DOHH2 (cell line): ENCODE results near the gene RASA2.

ENCODE experiments used
- H3F3A ChIP-seq: fragments of 200-600 bp; sonication (generic), shearing (Covaris generic); 2 replicates; pipeline ENCODE4 v1.6.0; 2016; ENCODE audit warnings: antibody characterized with exemption, mild to moderate bottlenecking; ENCODE audit not compliant: control insufficient read depth, insufficient read depth
- H3K27ac ChIP-seq: fragments of 200-600 bp; sonication (generic); 2 replicates; pipeline ENCODE4 v1.5.1; 2014; ENCODE audit warnings: low read depth, mild to moderate bottlenecking, low read length, moderate library complexity
- H3K27me3 ChIP-seq: fragments of 200-600 bp; sonication (generic); 2 replicates; pipeline ENCODE4 v1.6.1; 2014; ENCODE audit warnings: mild to moderate bottlenecking, low read length, mixed read lengths; ENCODE audit not compliant: control insufficient read depth
- H3K36me3 ChIP-seq: fragments of 200-600 bp; sonication (generic); 2 replicates; pipeline ENCODE4 v1.6.1; 2014; ENCODE audit warnings: mild to moderate bottlenecking, low read length, moderate library complexity, mixed read lengths; ENCODE audit not compliant: control insufficient read depth
- H3K4me1 ChIP-seq: fragments of 200-600 bp; sonication (generic); 2 replicates; pipeline ENCODE4 v1.6.1; 2014; ENCODE audit warnings: mild to moderate bottlenecking, low read length, mixed read lengths; ENCODE audit not compliant: control insufficient read depth
- H3K4me2 ChIP-seq: fragments of 200-600 bp; sonication (generic); 2 replicates; pipeline ENCODE4 v1.6.0; 2014; ENCODE audit warnings: mild to moderate bottlenecking, low read length, moderate library complexity
- H3K4me3 ChIP-seq: fragments of 200-600 bp; sonication (generic); 2 replicates; pipeline ENCODE4 v1.5.1; 2014; ENCODE audit warnings: mild to moderate bottlenecking, low read length, mixed read lengths
- H3K79me2 ChIP-seq: fragments of 200-600 bp; sonication (generic); 2 replicates; pipeline ENCODE4 v1.6.1; 2014; ENCODE audit warnings: mild to moderate bottlenecking, low read length, mixed read lengths; ENCODE audit not compliant: control insufficient read depth
- H3K9me2 ChIP-seq: fragments of 200-600 bp; sonication (generic); replicated peaks from 2 replicates; pipeline ENCODE4 v1.6.1; 2014; ENCODE audit warnings: mild to moderate bottlenecking, low read length, mixed read lengths; ENCODE audit not compliant: control insufficient read depth
- H3K9me3 ChIP-seq: fragments of 200-600 bp; sonication (generic); 2 replicates; pipeline ENCODE4 v1.6.1; 2014; ENCODE audit warnings: antibody characterized with exemption, low read length, mixed read lengths; ENCODE audit not compliant: control insufficient read depth, insufficient read depth
- H4K20me1 ChIP-seq: fragments of 200-600 bp; sonication (generic); 2 replicates; pipeline ENCODE4 v1.6.0; 2014; ENCODE audit warnings: low read depth, mild to moderate bottlenecking, antibody characterized with exemption, low read length, moderate library complexity; ENCODE audit not compliant: control insufficient read depth, insufficient read depth
- CTCF ChIP-seq: fragments of 200-600 bp; sonication (generic); IDR thresholded peaks from one replicate; pipeline ENCODE4 v1.5.1; 2014; ENCODE audit warnings: antibody characterized with exemption, mild to moderate bottlenecking, low read depth, low read length; ENCODE audit not compliant: poor library complexity, severe bottlenecking
- EZH2phosphoT487 ChIP-seq: fragments of 200-600 bp; sonication (generic); IDR thresholded peaks from 2 replicates; pipeline ENCODE4 v1.6.1; 2017; ENCODE audit warnings: borderline replicate concordance, mild to moderate bottlenecking, antibody characterized with exemption, low read length, moderate library complexity, mixed read lengths

Gene RASA2

GRCh38 chr3:141649871-141650270, 163.0 kb downstream of the RASA2 start:
- Histone ChIP-seq H4K20me1 (no peaks in the 10 kb centered on the region), H3K4me3 (no peak overlapping the region), H3K79me2 (no peaks in the 10 kb centered on the region), H3K27me3 (no peaks in the 10 kb centered on the region), H3K4me2 (no peak overlapping the region), H3K9me3 (no peaks in the 10 kb centered on the region), H3F3A (no peaks in the 10 kb centered on the region), H3K27ac (no peak overlapping the region), H3K9me2 (no peaks in the 10 kb centered on the region), H3K4me1 (no peaks in the 10 kb centered on the region), H3K36me3 (no peaks in the 10 kb centered on the region)
- TF ChIP-seq CTCF (no peak), EZH2phosphoT487 (no peak)

- TF ChIP-seq EZH2phosphoT487 = no peak
- no peak for TF ChIP-seq CTCF
- Histone ChIP-seq H4K20me1 (no peaks in the 10 kb centered on the region), H3K4me3 (no peak overlapping the region), H3F3A (no peaks in the 10 kb centered on the region), H3K27ac (no peak overlapping the region), H3K36me3 (no peaks in the 10 kb centered on the region), H3K79me2 (no peaks in the 10 kb centered on the region), H3K4me2 (no peak overlapping the region), H3K4me1 (no peaks in the 10 kb centered on the region), H3K9me3 (no peaks in the 10 kb centered on the region), H3K9me2 (no peaks in the 10 kb centered on the region), H3K27me3 (no peaks in the 10 kb centered on the region)
These were observed 164.0 kb downstream of the RASA2 start for GRCh38 chr3:141650783-141651182.

GRCh38 chr3:141651409-141651808, 164.6 kb downstream of the RASA2 start:
- H3K4me1 ChIP-seq = no peaks in the 10 kb centered on the region
- H3K4me2 ChIP-seq = no peak overlapping the region
- H4K20me1 ChIP-seq = no peaks in the 10 kb centered on the region
- H3K4me3 ChIP-seq = no peak overlapping the region
- no peaks in the 10 kb centered on the region for H3K9me3 ChIP-seq
- TF ChIP-seq CTCF = no peak
- TF ChIP-seq EZH2phosphoT487 = no peak
- H3K27me3 ChIP-seq = no peaks in the 10 kb centered on the region
- no peaks in the 10 kb centered on the region for H3F3A ChIP-seq
- H3K27ac ChIP-seq = no peak overlapping the region
- H3K9me2 ChIP-seq = no peaks in the 10 kb centered on the region
- no peaks in the 10 kb centered on the region for H3K79me2 ChIP-seq
- no peaks in the 10 kb centered on the region for H3K36me3 ChIP-seq

- H4K20me1 ChIP-seq = no peaks in the 10 kb centered on the region
- TF ChIP-seq EZH2phosphoT487 (no peak), CTCF (no peak)
- no peaks in the 10 kb centered on the region for H3F3A ChIP-seq
- no peaks in the 10 kb centered on the region for H3K9me2 ChIP-seq
- H3K27me3 ChIP-seq = no peaks in the 10 kb centered on the region
- peaks cover 7% of the 10 kb centered on the region for H3K9me3 ChIP-seq
- H3K4me1 ChIP-seq = no peaks in the 10 kb centered on the region
- no peaks in the 10 kb centered on the region for H3K79me2 ChIP-seq
- H3K4me3 ChIP-seq = no peak overlapping the region
- H3K36me3 ChIP-seq = no peaks in the 10 kb centered on the region
- no peak overlapping the region for H3K27ac ChIP-seq
- no peak overlapping the region for H3K4me2 ChIP-seq
These were observed 165.5 kb downstream of the RASA2 start for GRCh38 chr3:141652349-141652748.
